B cell (primary cell): Measurements from ENCODE around the gene EPHB4. TPM values are rescaled to one million over a fixed set of nuclear protein-coding genes. Genes with fewer than 3 reads are reported as not detected.

Experiments used
- ATAC-seq: fragments of 200-7000 bp; cut with Tn5 transposase; one replicate; pipeline ENCODE4 v1.10.0; 2021; ENCODE audit warnings: low read depth, mild to moderate bottlenecking, moderate number of reproducible peaks, moderate library complexity
- CTCF ChIA-PET: fragments of 350-600 bp; sonication (Branson Sonifier 250); formaldehyde crosslinking; loops from one replicate; lab custom pipeline; 2021; ENCODE audit warnings: antibody characterized with exemption, inconsistent platforms; lab: Charles Lee
- POLR2A ChIA-PET: fragments of 350-600 bp; sonication (Branson Sonifier 250); formaldehyde crosslinking; loops from one replicate; lab custom pipeline; 2021; ENCODE audit warnings: antibody characterized with exemption; lab: Charles Lee
- DNase-seq: peaks from one replicate; pipeline ENCODE4 v3.0.0; 2013
- H2AFZ ChIP-seq: 2 replicates; pipeline ENCODE4 v1.6.1; 2012; ENCODE audit warnings: mild to moderate bottlenecking, low read depth, low read length; ENCODE audit not compliant: insufficient read depth, poor library complexity, severe bottlenecking
- H3K27ac ChIP-seq, 2 donors: 1 replicate in 1 of 2; 2 replicates in 1 of 2; pipeline ENCODE4 v1.5.1; 2012 to 2013; ENCODE audit warnings: low read length in 2 of 2, mild to moderate bottlenecking in 2 of 2, moderate library complexity in 1 of 2
- H3K27me3 ChIP-seq, 4 experiments: fragments of 200-600 bp in 1 of 4; sonication (generic) in 1 of 4; replicated peaks in 1 of 4; 1 replicate in 2 of 4; 2 replicates in 2 of 4; pipeline versions ENCODE4 v1.6.1 to v1.7.0; 2013 to 2016; ENCODE audit warnings: low read length in 3 of 4, mild to moderate bottlenecking in 2 of 4, mixed read lengths in 1 of 4, moderate library complexity in 1 of 4; ENCODE audit not compliant: insufficient read depth in 4 of 4, control insufficient read depth in 3 of 4; ENCODE audit errors: control extremely low read depth in 1 of 4
- H3K36me3 ChIP-seq, 2 experiments: replicated peaks in 1 of 2; 1 replicate in 1 of 2; 2 replicates in 1 of 2; pipeline versions ENCODE4 v1.6.1 to v1.7.1; 2013; ENCODE audit warnings: low read length in 1 of 2; ENCODE audit not compliant: insufficient read depth in 2 of 2, control insufficient read depth in 1 of 2; ENCODE audit errors: control extremely low read depth in 1 of 2, extremely low read depth in 1 of 2
- H3K4me1 ChIP-seq, 2 donors: fragments of 200-600 bp in 1 of 2; sonication (generic) in 1 of 2; 1 replicate in 1 of 2; 2 replicates in 1 of 2; pipeline versions ENCODE4 v1.5.1 to v1.6.1; 2013 to 2017; ENCODE audit warnings: low read length in 2 of 2; ENCODE audit not compliant: control insufficient read depth in 2 of 2, insufficient read depth in 2 of 2
- H3K4me2 ChIP-seq: replicated peaks from 2 replicates; pipeline ENCODE3; 2012; ENCODE audit warnings: mild to moderate bottlenecking, low read depth, low read length; ENCODE audit not compliant: poor library complexity, severe bottlenecking
- H3K4me3 ChIP-seq, 5 experiments: fragments of 200-600 bp in 1 of 5; sonication (generic) in 1 of 5; 1 replicate in 3 of 5; 2 replicates in 2 of 5; pipeline versions ENCODE4 v1.5.1 to v1.7.0; 2011 to 2016; ENCODE audit warnings: low read length in 4 of 5, mild to moderate bottlenecking in 4 of 5, low read depth in 2 of 5, control low read depth in 1 of 5, moderate library complexity in 1 of 5; ENCODE audit not compliant: insufficient read depth in 1 of 5; ENCODE audit errors: control extremely low read depth in 1 of 5, extremely low read depth in 1 of 5
- H3K79me2 ChIP-seq: fragments of 200-600 bp; sonication (generic); one replicate; pipeline ENCODE4 v1.6.0; 2016; ENCODE audit warnings: low read length; ENCODE audit not compliant: control insufficient read depth, insufficient read depth
- H3K9ac ChIP-seq: fragments of 200-600 bp; sonication (generic); 2 replicates; pipeline ENCODE4 v1.6.1; 2017; ENCODE audit warnings: mild to moderate bottlenecking, low read length, moderate library complexity
- H3K9me3 ChIP-seq, 3 donors: one replicate each; pipeline versions ENCODE4 v1.6.1 to v1.7.1; 2013; ENCODE audit warnings: low read length in 2 of 3; ENCODE audit not compliant: control insufficient read depth in 2 of 3, insufficient read depth in 1 of 3; ENCODE audit errors: control extremely low read depth in 1 of 3
- H4K20me1 ChIP-seq: 2 replicates; pipeline ENCODE4 v1.6.0; 2012; ENCODE audit warnings: mild to moderate bottlenecking, low read length; ENCODE audit not compliant: insufficient read depth, control insufficient read depth, poor library complexity, severe bottlenecking
- H3K27ac Mint-ChIP-seq: one replicate; pipeline ENCODE4 v1.8.0; 2021; ENCODE audit warnings: mixed read lengths
- H3K27me3 Mint-ChIP-seq: one replicate; pipeline ENCODE4 v1.8.0; 2021; ENCODE audit warnings: mixed read lengths
- H3K4me1 Mint-ChIP-seq: one replicate; pipeline ENCODE4 v1.8.0; 2021; ENCODE audit warnings: mixed read lengths
- H3K4me3 Mint-ChIP-seq: one replicate; pipeline ENCODE4 v1.8.0; 2021; ENCODE audit warnings: mixed read lengths
- H3K9me3 Mint-ChIP-seq: one replicate; pipeline ENCODE4 v1.8.0; 2022; ENCODE audit warnings: mixed read lengths; ENCODE audit not compliant: insufficient read depth
- CTCF ChIP-seq: fragments of 200-600 bp; IDR thresholded peaks from one replicate; pipeline ENCODE4 v1.8.0; 2022; ENCODE audit warnings: antibody characterized with exemption, mild to moderate bottlenecking
- EZH2 ChIP-seq: IDR thresholded peaks from 2 replicates; pipeline ENCODE4 v1.6.1; 2012; ENCODE audit warnings: borderline replicate concordance, low read depth, mild to moderate bottlenecking, moderate library complexity, low read length; ENCODE audit not compliant: insufficient read depth, poor library complexity, severe bottlenecking
- WGBS: methylation state at CpG from one replicate; pipeline ENCODE4 v1.1.5; 2013; ENCODE audit warnings: missing lambda C conversion rate; ENCODE audit not compliant: insufficient coverage; 5-methylcytosine and 5-hydroxymethylcytosine counted together
- intact Hi-C: fragments of 100-400 bp; cut with micrococcal nuclease; formaldehyde crosslinking; loops from one replicate; pipeline ENCODE4 v1.10.0; 2022
- polyA plus RNA-seq: library from polyadenylated mRNA; depleted of rRNA; stranded (reverse); fragments of >200 nt; gene quantifications from 2 replicates; pipeline ENCODE4 v1.2.3, GENCODE V29; 2012
- total RNA-seq, 2 donors: library from RNA; stranded (reverse); fragments of 120-200 nt in 1 of 2; gene quantifications; 1 replicate in 1 of 2; 2 replicates in 1 of 2; pipeline versions ENCODE4 v1.2.3 to v1.2.4, GENCODE V29; 2013 to 2022

EPHB4 gene
- total and polyA plus RNA-seq, 2 donors (not counting 1 experiment from before 2014, with no cell fraction given), result 3.9 to 12.0 TPM

GRCh38 chr7:100861616-100861985 lies 34.3 kb upstream of the EPHB4 start:
- WGBS, result 93% methylated on average over 13 of the region's 14 CpGs
- CTCF ChIA-PET, result interaction anchor here (0.5 to 1.0 kb wide), 2 partner anchors 296 to 302 kb away, joined by 3 read pairs; no protein-coding TSS in a partner anchor
- Histone ChIP-seq H3K4me3 (no peak overlapping the region), H3K9ac (no peak overlapping the region), H3K9me3 (no peaks in the 10 kb centered on the region), H3K4me2 (no peak overlapping the region), H3K4me1 (peaks cover 8 to 12% of the 10 kb centered on the region in 2 donors), H3K79me2 (peaks cover 8% of the 10 kb centered on the region), H3K27me3 (no peaks in the 10 kb centered on the region), H4K20me1 (peaks cover 28% of the 10 kb centered on the region), H3K36me3 (peaks cover 0 to 64% of the 10 kb centered on the region in 2 experiments), H3K27ac (no peak overlapping the region), H2AFZ (no peak overlapping the region)
- DNase-seq (no peak), ATAC-seq (no peak)
- intact Hi-C loops, result no loop called here
- Mint-ChIP-seq H3K27me3 (no peaks in the 10 kb centered on the region), H3K27ac (no peak overlapping the region), H3K4me3 (no peak overlapping the region), H3K9me3 (no peaks in the 10 kb centered on the region), H3K4me1 (peaks cover 7% of the 10 kb centered on the region)
- POLR2A ChIA-PET, result interaction anchor here (1.3 kb wide), 1 partner anchor 13 kb away, joined by 3 read pairs; the partner anchor contains the start of gene SRRT
- TF ChIP-seq CTCF (no peak), EZH2 (no peak)

GRCh38 chr7:100860702-100861615 lies 33.6 kb upstream of the EPHB4 start:
- H3K27ac ChIP-seq, result no peak overlapping the region
- 96% methylated on average over 16 of the region's 18 CpGs for WGBS
- no peak overlapping the region for H3K4me3 Mint-ChIP-seq
- no peak overlapping the region for H3K9ac ChIP-seq
- H3K27me3 Mint-ChIP-seq, result no peaks in the 10 kb centered on the region
- H3K27me3 ChIP-seq, result no peaks in the 10 kb centered on the region
- H3K79me2 ChIP-seq, result peaks cover 8% of the 10 kb centered on the region
- no peak overlapping the region for H2AFZ ChIP-seq
- H3K9me3 ChIP-seq, result no peaks in the 10 kb centered on the region
- intact Hi-C loops, result no loop called here
- peaks cover 4 to 6% of the 10 kb centered on the region in 2 donors for H3K4me1 ChIP-seq
- H3K27ac Mint-ChIP-seq, result no peak overlapping the region
- H3K4me3 ChIP-seq, result no peak overlapping the region
- TF ChIP-seq EZH2 (no peak), CTCF (no peak)
- no peak overlapping the region for H3K4me2 ChIP-seq
- POLR2A ChIA-PET, result interaction anchor here (1.3 kb wide), 1 partner anchor 14 kb away, joined by 3 read pairs; the partner anchor contains the start of gene SRRT
- DNase-seq (no peak), ATAC-seq (no peak)
- CTCF ChIA-PET, result interaction anchor here (0.5 kb wide), 1 partner anchor 302 kb away, joined by 3 read pairs; no protein-coding TSS in a partner anchor
- H4K20me1 ChIP-seq, result peaks cover 32% of the 10 kb centered on the region
- peaks cover 0 to 67% of the 10 kb centered on the region in 2 experiments for H3K36me3 ChIP-seq
- peaks cover 4% of the 10 kb centered on the region for H3K4me1 Mint-ChIP-seq
- no peaks in the 10 kb centered on the region for H3K9me3 Mint-ChIP-seq
